ENCODE measurements around the gene MSI2. TPM values are rescaled to one million over a fixed set of nuclear protein-coding genes. Genes with fewer than 3 reads are reported as not detected.

Gene MSI2
- total RNA-seq, 1 experiment from 2014 or later = 174 TPM

- no TSS peak for BruUV-seq (replicated peaks)
- POLR2A ChIA-PET = interaction anchor here (0.7 kb wide), 1 partner anchor 269 kb away, joined by 9 read pairs; no protein-coding TSS in a partner anchor
Observed at GRCh38 chr17:57585341-57586195, 329.2 kb downstream of the MSI2 start.

DNA sequence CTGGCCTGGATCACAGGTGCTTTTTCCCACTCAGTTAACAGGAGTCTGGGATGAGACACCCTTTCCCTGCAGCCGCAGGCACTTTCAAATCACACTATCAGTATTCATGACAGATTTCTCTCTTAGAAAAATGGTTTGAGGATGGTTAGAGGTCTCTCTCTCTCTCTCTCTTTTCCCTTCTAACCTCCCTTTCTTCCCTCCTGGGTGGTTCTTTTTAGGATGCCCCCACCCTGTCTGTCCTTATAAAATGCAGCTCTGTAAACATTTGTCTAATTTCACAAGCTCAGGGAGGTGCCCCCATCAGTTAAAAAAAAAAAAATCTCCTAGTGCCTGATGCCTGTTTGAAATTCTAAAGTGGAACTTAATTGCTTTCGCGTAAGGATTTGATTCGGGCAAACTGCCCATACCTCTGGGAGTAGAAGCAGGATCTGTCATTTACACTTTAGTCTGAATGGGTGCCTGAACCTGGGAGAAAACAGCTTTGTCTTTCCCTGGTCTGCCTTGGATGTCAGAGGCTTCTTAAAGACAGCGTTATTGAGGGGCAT, 329.9 kb downstream of the MSI2 start:
- no peaks in the 10 kb centered on the region for H3K9me3 ChIP-seq
- no peaks in the 10 kb centered on the region for H3K36me3 ChIP-seq (ENCODE audit: control insufficient read depth, insufficient read depth, low read length)
- DNase-seq = no peak
- Mint-ChIP-seq H3K9me3 (ENCODE audit: unreplicated experiment) (no peaks in the 10 kb centered on the region), H3K27ac (ENCODE audit: unreplicated experiment) (no peak overlapping the region), H3K4me1 (ENCODE audit: low read depth, unreplicated experiment) (no peaks in the 10 kb centered on the region), H3K4me3 (ENCODE audit: unreplicated experiment) (no peak overlapping the region), H3K36me3 (ENCODE audit: insufficient read depth, unreplicated experiment) (peaks cover 51% of the 10 kb centered on the region), H3K27me3 (ENCODE audit: insufficient read depth, unreplicated experiment) (no peaks in the 10 kb centered on the region)
- ChIA-PET POLR2A (no interaction called here), CTCF (no interaction called here)
- H3K4me1 ChIP-seq = no peaks in the 10 kb centered on the region
- intact Hi-C loops (cut with micrococcal nuclease; ENCODE audit: unreplicated experiment) = no loop called here
- BruUV-seq (replicated peaks) = no TSS peak
- TF ChIP-seq, protein P1, sequence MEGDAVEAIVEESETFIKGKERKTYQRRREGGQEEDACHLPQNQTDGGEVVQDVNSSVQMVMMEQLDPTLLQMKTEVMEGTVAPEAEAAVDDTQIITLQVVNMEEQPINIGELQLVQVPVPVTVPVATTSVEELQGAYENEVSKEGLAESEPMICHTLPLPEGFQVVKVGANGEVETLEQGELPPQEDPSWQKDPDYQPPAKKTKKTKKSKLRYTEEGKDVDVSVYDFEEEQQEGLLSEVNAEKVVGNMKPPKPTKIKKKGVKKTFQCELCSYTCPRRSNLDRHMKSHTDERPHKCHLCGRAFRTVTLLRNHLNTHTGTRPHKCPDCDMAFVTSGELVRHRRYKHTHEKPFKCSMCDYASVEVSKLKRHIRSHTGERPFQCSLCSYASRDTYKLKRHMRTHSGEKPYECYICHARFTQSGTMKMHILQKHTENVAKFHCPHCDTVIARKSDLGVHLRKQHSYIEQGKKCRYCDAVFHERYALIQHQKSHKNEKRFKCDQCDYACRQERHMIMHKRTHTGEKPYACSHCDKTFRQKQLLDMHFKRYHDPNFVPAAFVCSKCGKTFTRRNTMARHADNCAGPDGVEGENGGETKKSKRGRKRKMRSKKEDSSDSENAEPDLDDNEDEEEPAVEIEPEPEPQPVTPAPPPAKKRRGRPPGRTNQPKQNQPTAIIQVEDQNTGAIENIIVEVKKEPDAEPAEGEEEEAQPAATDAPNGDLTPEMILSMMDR (IDR thresholded peaks at IDR 0.05; ENCODE audit: insufficient read depth in 1 of 2, low read depth in 1 of 2, low read length in 1 of 2, severe bottlenecking in 1 of 2, unreplicated experiment in 1 of 2) = no peak
- H3K27me3 ChIP-seq (replicated peaks; ENCODE audit: control insufficient read depth, insufficient read depth, low read length) = no peaks in the 10 kb centered on the region
- H3K4me3 ChIP-seq (ENCODE audit: low read depth, low read length) = no peak overlapping the region

More at GRCh38 chr17:57585341-57586195, 329.2 kb downstream of the MSI2 start:
- no peaks in the 10 kb centered on the region for H3K9me3 Mint-ChIP-seq (ENCODE audit: unreplicated experiment)
- H3K36me3 ChIP-seq (ENCODE audit: control insufficient read depth, insufficient read depth, low read length) = no peaks in the 10 kb centered on the region
- peaks cover 50% of the 10 kb centered on the region for H3K36me3 Mint-ChIP-seq (ENCODE audit: insufficient read depth, unreplicated experiment)
- no peaks in the 10 kb centered on the region for H3K4me1 Mint-ChIP-seq (ENCODE audit: low read depth, unreplicated experiment)
- H3K4me3 Mint-ChIP-seq (ENCODE audit: unreplicated experiment) = no peak overlapping the region
- H3K27me3 ChIP-seq (replicated peaks; ENCODE audit: control insufficient read depth, insufficient read depth, low read length) = no peaks in the 10 kb centered on the region
- no peaks in the 10 kb centered on the region for H3K27me3 Mint-ChIP-seq (ENCODE audit: insufficient read depth, unreplicated experiment)
- intact Hi-C loops (cut with micrococcal nuclease; ENCODE audit: unreplicated experiment) = no loop called here
- no peak for DNase-seq
- TF ChIP-seq, protein P1 (IDR thresholded peaks at IDR 0.05; ENCODE audit: insufficient read depth in 1 of 2, low read depth in 1 of 2, low read length in 1 of 2, severe bottlenecking in 1 of 2, unreplicated experiment in 1 of 2) = no peak
- no peak overlapping the region for H3K4me3 ChIP-seq (ENCODE audit: low read depth, low read length)
- no peaks in the 10 kb centered on the region for H3K4me1 ChIP-seq
- H3K27ac Mint-ChIP-seq (ENCODE audit: unreplicated experiment) = no peak overlapping the region
- CTCF ChIA-PET = no interaction called here
- H3K9me3 ChIP-seq = no peaks in the 10 kb centered on the region

DNA sequence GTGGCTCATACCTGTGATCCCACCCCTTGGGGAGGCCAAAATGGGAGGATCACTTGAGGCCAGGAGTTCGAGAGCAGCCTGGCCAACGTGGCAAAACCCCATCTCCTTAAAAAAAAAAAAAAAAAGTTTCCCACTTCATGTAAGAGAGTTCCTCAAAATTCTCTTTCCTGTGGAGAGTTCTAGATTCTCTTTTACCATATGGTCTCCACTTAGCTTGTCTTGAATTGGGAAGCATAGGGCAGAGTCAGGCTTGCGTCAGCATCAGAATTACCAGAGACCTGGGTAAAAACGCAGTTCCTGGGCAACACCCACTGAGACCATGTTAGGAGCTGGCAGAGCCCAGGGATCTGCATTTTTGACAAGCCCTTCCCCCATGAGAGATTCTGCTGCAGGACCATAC, 330.4 kb downstream of the MSI2 start:
- ChIA-PET POLR2A (no interaction called here), CTCF (no interaction called here)
- TF ChIP-seq, protein P1 (IDR thresholded peaks at IDR 0.05; ENCODE audit: insufficient read depth in 1 of 2, low read depth in 1 of 2, low read length in 1 of 2, severe bottlenecking in 1 of 2, unreplicated experiment in 1 of 2) = no peak
- Mint-ChIP-seq H3K4me3 (ENCODE audit: unreplicated experiment) (no peak overlapping the region), H3K4me1 (ENCODE audit: low read depth, unreplicated experiment) (no peaks in the 10 kb centered on the region), H3K36me3 (ENCODE audit: insufficient read depth, unreplicated experiment) (peaks cover 51% of the 10 kb centered on the region), H3K27ac (ENCODE audit: unreplicated experiment) (no peak overlapping the region), H3K9me3 (ENCODE audit: unreplicated experiment) (no peaks in the 10 kb centered on the region), H3K27me3 (ENCODE audit: insufficient read depth, unreplicated experiment) (no peaks in the 10 kb centered on the region)
- intact Hi-C loops (cut with micrococcal nuclease; ENCODE audit: unreplicated experiment) = no loop called here
- Histone ChIP-seq H3K36me3 (ENCODE audit: control insufficient read depth, insufficient read depth, low read length) (no peaks in the 10 kb centered on the region), H3K4me1 (no peaks in the 10 kb centered on the region), H3K27me3 (replicated peaks; ENCODE audit: control insufficient read depth, insufficient read depth, low read length) (no peaks in the 10 kb centered on the region), H3K4me3 (ENCODE audit: low read depth, low read length) (no peak overlapping the region), H3K9me3 (no peaks in the 10 kb centered on the region)
- BruUV-seq (replicated peaks) = no TSS peak
- DNase-seq = no peak
